ENCODE results near the gene EXOC6B.
"Not testable (repeated sequence)": the region's sequence is repeated elsewhere in the genome, so short reads cannot be mapped to it uniquely, and the experiment has no call there.

The EXOC6B gene

DNA sequence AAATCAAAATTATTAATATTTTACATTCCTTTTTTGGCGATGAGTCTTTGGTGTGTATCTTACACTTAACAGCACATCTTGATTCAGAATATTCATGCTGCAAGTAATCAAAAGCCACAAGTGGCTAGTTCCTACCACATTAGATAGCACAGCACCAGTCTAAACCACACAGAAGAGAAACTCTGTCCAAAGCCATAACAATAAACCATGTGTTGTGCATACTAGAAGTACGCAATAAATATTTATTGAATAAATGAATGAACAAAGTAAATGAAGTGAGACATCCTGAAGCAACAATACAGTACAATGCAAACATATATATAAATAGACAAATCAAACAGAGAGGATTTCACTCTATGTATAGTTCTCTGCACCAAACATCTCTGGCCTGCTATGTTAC is 287.3 kb downstream of the EXOC6B start:
- no peak for DNase-seq

DNA sequence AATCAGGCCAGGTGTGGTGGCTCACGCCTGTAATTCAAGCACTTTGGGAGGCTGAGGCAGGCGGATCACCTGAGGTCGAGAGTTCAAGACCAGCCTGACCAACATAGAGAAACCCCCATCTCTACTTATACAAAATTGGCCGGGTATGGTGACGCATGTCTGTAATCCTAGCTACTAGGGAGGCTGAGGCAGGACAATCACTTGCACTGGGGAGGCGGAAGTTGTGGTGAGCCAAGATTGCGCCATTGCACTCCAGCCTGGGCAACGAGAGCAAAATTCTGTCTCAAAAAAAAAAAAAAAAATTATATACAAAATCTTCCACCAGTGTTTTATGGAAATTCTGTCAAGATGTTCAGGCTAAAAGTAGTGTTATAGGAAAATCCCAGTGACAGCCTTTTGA is 290.2 kb downstream of the EXOC6B start:
- not testable (repeated sequence) for DNase-seq

DNA sequence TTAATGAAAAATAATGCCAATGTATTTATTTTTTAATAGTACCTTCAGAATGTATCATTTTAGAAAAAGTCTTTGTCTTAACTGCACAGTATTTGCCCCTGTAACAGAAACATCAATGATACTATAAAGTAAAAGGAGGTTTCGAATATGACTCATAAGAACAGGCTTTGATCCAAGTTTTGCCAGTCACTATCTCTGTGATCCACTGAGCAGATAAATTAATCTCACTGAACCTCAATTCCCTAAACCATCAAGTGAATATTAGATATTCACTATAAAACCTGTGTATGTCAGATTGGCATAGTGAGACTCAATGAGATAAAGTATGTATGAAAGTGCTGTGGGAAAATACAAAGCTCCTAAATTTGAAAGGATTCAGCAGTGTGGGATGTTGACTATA is 292.1 kb downstream of the EXOC6B start:
- DNase-seq = no peak

DNA sequence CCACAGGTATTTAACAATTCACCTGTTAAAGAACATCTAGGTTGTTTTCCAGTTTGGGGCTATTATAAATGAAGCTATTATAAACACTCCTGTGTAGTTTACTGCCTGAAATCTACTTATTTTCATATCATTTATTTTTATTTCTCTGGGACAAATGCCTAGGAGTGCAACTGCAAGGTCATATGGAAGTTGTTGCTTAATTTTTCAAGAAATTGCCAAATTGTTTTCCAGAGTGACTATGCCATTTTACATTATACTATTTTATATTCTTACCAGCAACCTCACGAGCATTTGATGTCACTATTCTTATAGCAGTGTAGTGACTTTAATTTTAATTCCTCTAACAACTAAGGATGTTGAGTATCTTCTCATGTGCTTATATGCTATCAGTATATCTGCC is 298.4 kb downstream of the EXOC6B start:
- DNase-seq = no peak

DNA sequence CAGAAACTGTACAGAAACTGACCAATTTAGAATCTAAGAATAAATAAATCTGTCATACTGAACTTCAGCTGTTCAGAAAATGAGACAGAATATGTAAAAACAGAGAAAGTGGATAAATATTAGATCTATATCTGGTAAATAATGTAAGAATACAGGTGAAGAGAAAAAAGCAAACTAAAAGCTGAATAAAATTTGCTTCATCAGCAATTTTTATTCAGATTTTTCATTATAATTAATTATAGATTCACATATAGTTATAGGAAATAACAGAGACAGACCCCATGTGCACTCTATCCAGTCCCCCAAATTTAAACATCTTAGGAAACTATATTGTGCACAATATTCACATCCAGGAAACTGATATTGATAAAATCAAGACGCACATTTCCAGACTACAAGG is 299.2 kb downstream of the EXOC6B start:
- DNase-seq = no peak

DNA sequence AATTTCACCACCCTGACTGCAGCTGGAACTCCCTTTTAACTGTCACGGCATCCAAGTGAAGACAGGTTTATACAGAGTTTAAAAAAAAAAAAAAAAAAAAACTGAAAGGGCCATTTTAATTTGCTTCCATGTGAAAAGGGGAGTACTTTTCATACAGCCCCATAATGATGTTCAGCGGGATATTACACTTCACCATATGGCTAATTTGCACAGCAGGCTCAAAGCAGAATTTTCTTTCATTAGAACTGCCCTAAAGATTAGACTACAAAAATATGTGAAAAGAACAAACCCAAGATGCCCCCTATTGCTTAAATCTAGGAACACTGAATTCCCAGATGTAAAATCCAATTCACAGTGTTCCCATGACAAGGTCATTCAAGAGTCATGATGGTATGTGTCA is 301.8 kb downstream of the EXOC6B start:
- DNase-seq = no peak

DNA sequence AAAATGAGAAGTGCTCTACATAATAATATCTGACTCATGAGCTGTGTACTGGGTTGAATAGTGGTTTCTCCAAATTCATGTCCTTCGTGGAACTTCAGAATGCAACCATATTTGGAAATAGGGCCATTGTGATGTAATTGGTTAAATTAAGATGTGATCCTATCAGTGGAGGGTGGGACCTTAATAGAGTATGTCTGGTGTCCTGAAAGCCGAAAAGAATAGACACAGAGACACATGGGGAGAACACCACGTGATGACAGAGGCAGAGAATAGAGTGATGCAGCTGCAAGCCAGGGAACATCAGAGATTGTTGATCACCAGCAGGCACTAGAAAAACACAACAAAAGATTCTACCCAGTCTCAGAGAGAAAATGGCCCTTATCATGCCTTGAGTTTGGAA is 310.1 kb downstream of the EXOC6B start:
- DNase-seq = no peak

DNA sequence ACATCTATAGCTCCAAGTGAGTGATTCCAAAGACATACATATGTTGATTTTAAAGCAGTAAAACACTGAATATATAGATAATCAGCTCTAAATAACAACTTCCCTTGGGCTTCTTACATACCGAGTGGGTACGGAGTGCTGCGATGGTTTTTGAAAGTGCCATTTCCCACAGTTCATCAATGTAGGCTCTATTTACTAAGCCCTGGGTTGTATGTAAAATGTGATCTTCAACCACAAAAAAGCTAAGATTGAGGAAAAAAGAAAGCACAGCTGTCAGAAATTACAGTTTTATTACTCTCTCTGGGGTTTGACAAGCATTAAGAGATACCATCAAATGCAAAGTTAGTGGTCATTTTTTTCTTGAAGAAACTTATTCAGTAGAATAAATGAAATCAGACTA is 312.8 kb downstream of the EXOC6B start:
- no peak for DNase-seq

DNA sequence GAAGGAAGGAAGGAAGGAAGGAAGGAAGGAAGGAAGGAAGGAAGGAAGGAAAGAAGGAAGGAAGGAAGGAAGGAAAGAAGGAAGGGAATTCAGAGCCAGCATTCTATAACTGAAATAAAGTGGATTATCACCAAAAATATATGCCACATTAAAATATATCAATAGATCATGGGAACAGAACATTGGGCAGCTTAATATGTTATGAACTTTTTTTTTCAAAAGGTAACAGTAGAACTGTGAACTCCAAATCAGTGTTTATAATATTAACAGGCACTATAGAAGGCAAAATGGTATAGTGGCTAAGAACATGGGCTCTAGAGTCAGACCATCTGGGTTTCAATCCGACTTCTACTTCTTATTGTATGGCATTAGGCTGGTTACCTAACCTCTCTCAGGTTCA is 313.5 kb downstream of the EXOC6B start:
- no peak for DNase-seq

DNA sequence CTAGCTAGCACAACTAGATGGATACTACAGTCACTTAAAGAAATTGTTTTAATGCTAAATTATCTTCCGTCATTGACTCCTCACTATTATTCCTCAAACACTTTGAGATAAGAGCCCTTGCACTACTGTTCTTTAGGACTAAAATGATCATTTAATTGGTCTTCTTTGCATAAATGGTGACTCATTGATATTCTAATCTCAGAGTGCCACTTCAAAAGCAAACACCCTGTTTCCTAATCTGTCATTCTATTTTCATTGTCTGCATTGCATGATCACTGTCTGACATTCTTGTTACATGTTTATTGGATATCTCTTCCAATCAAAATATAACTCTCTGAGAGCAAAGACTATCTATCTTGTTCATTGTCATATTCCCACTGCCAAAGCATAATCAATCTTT is 313.9 kb downstream of the EXOC6B start:
- no peak for DNase-seq

DNA sequence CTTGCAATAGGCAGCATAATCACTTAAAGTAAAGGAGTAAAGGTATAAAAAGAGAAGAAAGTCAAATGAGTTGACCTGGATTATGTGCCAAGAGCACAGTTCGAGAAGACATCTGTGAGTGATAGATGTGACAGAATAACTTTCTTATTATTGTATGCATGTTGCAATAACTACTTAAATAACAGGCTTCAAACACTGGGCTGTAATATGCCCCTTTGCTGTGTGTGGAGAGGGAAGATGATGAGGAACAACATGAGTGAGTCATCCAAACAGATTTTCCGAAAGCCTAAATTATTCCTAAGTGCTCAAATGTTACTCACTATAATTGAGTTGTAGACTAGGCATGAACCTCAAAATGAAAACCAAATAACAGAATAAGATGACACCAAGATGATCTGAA is 328.1 kb downstream of the EXOC6B start:
- DNase-seq = no peak

DNA sequence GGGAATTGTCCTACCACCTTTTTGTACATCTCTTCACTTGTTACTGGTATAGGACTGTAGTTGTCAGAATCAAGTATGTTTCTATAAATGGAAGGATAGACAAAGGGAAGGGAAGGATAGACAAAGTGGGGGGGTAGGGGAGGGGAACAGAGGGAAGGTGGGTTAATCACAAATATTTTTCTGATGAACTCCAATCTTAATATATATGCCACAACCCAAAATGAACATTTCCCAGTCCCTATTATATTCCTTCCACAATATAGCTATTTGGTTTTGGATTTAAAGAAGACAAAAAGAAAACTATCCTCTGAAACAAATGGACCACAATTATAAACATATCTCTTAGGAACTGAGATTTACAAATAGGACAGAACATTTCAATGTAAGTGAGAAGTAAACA is 329.4 kb downstream of the EXOC6B start:
- no peak for DNase-seq

DNA sequence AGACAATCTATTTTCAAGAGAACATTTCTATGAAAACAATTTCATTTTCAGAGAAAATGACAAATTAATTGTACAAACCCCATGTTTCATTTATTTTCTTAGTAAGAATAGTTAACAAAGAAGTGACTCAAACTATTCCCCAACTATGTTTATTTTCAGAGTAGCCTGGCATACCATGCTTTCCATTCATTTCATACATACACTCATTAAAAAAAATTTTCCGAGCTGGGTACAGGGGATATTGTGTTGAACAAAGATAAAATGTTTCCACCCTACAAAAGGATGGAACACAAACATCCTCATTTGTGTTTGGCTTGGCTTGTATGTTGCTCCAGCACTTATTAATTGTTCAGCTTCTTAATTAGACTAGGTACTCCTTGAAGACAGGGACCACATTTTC is 331.4 kb downstream of the EXOC6B start:
- DNase-seq = no peak

DNA sequence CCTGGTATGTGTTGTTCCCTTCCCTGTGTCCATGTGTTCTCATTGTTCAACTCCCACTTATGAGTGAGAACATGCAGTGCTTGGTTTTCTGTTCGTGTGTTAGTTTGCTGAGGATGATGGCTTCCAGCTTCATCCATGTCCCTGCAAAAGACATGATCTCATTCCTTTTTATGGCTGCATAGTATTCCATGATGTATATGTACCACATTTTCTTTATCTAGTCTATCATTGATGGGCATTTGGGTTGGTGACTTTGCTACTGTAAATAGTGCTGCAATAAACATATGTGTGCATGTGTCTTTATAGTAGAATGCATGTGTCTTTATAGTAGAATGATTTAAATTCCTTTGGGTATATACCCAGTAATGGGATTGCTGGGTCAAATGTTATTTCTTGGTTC is 341.2 kb downstream of the EXOC6B start:
- not testable (repeated sequence) for DNase-seq

DNA sequence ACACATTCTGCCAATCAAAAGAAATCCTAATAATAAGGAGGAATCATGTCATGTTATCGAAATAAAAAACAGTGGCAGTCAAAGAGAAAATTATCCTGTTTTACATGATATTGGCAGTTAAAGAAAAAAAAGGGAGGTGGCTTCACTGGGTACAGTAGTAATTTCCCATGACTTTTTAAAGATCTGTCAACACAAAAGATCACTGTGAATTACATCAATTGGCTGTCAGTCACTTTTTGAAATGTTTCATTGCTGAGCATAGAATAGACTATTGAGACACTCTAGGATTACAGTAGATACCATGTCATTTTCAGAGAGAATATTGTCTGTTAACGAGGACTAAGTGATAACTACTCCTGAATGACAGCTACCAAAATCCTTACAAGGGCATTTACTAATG is 342.5 kb downstream of the EXOC6B start:
- DNase-seq = no peak

DNA sequence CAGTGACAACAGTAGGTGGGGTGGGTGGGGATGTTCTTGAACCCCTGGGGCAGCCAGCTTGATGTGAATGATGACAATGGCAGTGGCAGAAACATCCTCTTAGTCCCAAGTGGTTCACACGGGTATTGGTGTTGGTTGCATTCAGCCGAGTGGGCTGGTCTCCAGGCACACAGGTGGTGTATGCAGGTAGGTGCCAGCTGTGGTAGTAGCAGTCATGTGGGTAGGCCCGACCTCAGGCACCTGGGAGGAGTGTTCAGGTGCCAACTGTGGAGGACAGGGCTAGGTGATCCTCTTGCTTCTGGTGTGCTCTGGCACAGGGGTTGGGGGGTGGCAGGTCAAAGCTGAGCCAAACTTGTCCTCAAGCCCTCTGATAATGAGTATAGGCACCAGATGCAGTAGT is 350.6 kb downstream of the EXOC6B start:
- no peak for DNase-seq

DNA sequence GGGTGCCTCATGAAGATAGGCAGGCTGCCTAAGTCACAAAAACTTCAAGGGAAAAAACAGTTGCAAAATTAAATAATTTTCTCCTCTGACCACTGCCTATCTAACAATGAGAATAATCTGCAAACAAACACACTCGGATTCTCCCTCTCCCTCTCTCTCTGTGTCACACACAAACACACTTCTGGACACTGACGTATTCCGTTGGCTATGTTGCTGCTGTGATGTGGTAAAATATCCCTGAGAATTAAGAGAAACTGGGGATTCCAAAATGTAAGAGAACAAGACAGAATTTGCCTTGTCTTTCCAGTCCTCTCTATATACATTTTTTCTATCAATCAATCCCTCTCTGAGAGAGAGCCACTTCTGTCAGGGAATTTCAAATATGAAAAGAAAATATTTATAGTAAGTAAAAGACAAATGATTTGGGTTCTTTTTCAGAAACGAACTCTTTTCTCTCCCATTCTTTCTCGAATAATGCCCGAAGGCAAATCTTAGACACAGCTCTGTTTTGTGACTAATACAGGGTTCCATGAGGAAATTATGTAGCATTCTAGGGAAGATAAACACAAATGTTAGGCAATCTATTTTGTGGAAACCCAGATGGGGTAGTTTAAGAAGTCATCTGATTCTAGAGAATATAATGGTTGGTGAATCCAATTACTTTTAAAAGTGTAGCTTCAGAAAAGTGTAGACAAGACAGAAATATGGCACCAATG is 367.9 kb downstream of the EXOC6B start:
- DNase-seq = no peak

DNA sequence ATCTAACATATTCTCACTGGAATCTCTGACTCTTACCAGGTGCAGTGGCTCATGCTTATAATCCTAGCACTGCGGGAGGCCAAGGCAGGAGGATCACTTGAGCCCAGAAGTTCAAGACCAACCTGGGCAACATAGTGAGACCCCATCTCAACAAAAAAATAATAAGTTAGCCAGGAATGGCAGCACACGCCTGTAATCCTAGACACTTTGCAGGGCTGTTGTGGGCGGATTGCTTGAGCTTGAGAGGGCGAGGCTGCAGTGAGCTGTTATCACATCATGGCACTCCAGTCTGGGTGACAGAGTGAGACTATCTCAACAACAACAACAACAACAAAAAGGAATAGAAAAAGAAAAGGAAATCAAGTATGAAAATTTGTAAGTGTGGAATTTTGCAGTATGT is 371.6 kb downstream of the EXOC6B start:
- DNase-seq = no peak

DNA sequence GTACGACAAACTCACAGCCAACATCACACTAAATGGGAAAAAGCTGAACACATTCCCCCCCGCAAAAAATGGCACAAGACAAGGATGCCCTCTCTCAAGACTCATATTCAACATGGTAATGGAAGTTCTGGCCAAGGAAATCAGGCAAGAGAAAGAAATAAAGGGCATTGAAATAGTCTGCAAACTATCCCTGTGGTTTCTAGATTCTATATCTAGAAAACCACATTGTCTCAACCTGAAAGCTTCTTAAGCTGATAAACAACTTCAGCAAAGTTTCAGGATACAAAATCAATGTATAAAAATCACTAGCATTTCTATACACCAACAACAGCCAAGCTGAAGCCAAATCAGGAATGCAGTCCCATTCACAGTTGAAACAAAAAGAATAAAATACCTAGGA is 383.6 kb downstream of the EXOC6B start:
- no peak for DNase-seq

DNA sequence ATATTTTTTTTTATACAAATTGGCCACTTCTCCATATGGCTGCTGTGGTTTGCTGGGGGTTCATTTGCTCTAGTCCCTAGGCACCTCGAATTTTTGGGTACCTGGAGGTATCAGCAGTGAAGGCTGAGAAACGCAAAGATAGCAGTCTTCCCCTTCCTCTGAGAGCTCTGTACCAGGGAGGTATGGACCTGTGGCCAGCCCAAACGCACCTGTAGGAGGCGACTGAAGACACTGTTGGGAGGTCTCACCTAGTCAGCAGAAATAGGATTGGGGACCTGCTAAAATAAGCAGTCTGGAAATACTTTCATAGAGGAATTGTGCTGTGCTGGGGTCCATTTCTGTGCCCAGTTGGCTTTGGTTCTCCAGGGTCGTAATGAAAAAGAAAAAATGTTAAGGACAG is 385.9 kb downstream of the EXOC6B start:
- DNase-seq = no peak

DNA sequence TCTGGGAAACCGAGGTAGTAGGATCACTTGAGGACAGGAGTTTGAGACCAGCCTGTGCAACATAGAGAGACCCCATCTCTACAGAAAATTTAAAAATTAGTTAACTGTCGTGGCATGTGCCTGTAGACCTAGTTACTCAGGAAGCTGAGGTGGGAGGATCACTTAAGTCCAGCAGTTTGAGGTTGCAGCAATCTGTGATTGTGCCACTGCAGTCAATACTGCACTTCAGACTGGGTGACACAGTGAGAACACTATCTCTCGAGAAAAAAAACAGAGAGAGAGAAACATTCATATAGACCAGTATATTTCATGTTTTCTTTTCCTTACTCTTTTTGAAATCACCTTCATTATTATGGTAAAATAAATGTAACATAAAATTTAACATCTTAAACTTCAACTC is 387.5 kb downstream of the EXOC6B start:
- no peak for DNase-seq

DNA sequence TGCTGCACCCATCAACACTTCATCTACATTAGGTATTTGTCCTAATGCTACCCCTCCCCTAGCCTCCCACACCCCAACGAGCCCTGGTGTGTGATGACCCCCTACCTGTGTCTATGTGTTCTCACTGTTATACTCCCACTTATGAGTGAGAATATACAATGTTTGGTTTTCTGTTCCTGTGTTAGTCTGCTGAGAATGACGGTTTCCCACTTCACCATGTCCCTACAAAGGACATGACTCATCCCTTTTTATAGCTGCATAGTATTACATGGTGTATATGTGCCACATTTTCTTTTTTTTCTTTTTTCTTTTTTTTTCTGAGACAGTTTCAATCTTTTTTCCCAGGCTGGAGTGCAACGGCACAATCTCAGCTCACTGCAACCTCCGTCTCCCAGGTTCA is 394.1 kb downstream of the EXOC6B start:
- no peak for DNase-seq

DNA sequence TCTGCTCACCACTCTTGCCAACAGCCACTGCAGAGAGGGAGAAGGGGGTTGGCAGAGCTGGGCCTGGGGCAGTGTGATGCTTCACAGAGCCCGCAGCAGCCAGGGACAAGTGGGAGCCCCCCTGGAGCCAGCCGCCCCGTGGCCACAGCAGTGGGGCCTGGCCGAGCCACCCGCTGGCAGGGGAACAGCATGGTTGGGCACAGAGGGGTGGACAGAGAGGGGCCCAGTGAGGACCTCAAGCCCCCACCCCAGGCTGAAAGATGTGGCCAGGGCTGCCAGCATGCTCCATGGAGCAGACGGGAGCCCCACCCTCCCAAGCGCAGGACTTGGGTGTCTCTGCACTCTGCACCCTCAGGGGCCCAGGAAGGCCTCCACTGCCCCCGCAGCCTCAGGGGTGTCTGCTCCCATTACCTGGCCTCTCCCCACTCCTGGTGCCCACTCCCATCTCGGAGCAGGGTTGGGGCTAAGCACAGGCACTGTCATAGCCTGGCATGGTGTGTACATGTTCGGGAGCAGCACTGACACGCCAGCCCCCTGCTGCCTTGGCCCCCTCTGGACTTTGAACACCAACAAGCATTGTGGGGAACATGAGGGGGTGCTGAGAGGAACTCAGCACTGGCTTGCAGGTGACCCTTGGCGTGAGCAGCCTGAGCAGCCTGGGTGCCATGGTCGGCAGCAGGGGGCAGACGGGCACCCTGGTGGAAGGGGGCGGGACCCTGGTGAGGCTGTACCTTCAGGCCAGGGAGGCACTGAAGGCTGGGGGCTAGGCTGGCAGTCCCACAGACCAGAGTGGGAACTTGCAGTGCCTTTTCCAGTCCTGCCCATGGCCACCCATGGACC is 398.6 kb downstream of the EXOC6B start:
- DNase-seq = no peak

DNA sequence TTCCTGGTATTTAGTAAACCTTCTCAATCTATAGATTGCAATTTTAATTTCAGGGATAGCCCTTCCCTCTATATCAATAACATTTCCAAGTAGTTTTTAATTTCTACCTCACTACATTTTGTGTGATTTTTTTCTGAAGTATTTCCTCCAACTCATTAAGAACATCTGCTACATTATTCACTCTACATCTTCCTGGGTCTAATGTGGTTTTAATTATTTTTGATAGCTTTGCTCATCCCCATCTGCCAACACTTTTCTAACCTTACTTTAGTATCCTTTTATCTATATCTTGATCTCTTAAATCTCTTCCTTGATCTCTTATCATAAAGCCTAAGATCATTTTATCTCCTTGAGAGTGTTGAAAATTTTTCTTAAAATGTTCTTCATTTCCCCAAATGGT is 399.8 kb downstream of the EXOC6B start:
- DNase-seq = no peak

DNA sequence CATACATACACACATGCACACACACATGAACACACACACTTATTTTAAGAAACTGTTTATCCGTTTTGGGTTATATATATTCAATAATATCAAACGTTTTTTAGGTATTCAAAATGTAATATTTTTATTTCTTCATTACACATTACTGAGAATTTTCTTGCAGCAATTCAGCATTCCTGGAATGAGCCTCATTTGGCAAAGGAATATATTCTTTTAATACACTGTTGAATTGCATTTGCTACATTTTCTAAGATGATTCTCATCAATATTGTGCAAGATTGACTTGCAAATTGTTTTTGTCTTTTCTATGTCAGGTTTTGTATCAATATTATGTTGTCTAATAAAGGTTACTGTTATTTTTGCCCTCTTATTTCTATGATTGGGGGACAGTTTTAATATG is 402.1 kb downstream of the EXOC6B start:
- DNase-seq = no peak
